Measurements from ENCODE around the gene TAS2R41.

DNA sequence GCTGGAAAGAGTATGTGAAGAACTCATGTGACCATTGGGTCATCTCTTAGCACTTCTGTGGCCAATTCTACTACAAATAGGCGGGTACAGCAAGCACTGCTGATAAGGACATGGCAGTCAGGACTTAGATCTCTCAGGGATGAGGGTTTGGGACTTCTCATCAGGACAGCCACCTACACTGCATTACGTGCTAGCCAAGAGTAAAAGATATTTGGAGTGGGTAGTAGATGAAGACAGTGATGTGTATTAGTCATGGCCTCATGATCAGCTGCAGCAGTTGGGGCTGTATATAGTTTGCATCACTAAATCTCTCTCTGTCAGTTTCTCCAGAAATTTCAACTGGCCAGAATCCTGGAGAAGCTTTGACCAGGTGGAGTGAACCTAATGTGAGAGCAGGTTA lies 25.2 kb upstream of the TAS2R41 start:
- TF ChIP-seq POLR2AphosphoS2 (conservative IDR thresholded peaks at IDR 0.05; ENCODE audit: low read length), result no peak
- TF ChIP-seq, protein P1, sequence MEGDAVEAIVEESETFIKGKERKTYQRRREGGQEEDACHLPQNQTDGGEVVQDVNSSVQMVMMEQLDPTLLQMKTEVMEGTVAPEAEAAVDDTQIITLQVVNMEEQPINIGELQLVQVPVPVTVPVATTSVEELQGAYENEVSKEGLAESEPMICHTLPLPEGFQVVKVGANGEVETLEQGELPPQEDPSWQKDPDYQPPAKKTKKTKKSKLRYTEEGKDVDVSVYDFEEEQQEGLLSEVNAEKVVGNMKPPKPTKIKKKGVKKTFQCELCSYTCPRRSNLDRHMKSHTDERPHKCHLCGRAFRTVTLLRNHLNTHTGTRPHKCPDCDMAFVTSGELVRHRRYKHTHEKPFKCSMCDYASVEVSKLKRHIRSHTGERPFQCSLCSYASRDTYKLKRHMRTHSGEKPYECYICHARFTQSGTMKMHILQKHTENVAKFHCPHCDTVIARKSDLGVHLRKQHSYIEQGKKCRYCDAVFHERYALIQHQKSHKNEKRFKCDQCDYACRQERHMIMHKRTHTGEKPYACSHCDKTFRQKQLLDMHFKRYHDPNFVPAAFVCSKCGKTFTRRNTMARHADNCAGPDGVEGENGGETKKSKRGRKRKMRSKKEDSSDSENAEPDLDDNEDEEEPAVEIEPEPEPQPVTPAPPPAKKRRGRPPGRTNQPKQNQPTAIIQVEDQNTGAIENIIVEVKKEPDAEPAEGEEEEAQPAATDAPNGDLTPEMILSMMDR (IDR thresholded peaks at IDR 0.05), result no peak
- no peak for TF ChIP-seq POLR2A (IDR thresholded peaks at IDR 0.05; ENCODE audit: low read length)
- TF ChIP-seq FOSB (CRISPR knock-in tag; IDR thresholded peaks at IDR 0.05), result no peak
- TF ChIP-seq TP53 (CRISPR knock-in tag; IDR thresholded peaks at IDR 0.05), result no peak
